Activated T-cell treated with anti-CD3 and anti-CD28 coated beads for 1 hour (primary cell): ENCODE results near the gene CTRB1.
"Not testable (repeated sequence)": the region's sequence is repeated elsewhere in the genome, so short reads cannot be mapped to it uniquely, and the experiment has no call there.

ENCODE experiments used
- DNase-seq: peaks from one replicate; pipeline ENCODE4 v3.0.0-alpha.2; 2020; ENCODE audit warnings: low read depth

Gene CTRB1

DNA sequence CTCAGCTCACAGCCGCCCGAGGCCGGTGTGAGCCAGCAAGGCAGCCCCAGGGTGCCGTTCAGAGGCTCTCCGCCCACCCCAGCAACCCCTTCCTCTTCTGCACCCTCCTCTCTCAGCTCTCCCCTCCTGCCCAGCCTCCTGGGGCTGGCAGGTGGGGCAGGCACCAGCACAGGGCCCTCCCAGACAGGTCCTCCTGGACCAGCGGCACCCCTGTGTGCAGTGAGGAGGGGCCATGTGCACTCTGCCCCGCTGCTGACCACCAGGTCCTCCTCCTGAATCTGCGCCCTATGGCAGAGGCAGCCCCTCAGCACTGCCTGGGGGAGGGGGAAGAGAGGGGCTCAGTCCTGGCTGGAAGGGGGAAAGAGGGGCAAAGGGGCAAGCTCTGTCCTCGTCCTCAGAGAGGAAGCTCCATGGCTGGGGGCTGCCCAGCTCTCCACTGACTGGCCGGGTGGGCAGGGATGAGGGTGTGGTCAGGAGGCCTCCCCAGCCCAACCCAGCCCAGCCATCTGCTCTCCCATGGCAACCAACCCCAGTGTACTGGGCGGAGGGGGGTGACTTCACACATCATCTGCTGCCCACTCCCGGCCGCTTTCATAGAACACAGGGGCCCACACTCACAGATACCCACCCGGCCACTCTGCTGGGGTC lies 38.0 kb downstream of the CTRB1 start:
- DNase-seq, result no peak

DNA sequence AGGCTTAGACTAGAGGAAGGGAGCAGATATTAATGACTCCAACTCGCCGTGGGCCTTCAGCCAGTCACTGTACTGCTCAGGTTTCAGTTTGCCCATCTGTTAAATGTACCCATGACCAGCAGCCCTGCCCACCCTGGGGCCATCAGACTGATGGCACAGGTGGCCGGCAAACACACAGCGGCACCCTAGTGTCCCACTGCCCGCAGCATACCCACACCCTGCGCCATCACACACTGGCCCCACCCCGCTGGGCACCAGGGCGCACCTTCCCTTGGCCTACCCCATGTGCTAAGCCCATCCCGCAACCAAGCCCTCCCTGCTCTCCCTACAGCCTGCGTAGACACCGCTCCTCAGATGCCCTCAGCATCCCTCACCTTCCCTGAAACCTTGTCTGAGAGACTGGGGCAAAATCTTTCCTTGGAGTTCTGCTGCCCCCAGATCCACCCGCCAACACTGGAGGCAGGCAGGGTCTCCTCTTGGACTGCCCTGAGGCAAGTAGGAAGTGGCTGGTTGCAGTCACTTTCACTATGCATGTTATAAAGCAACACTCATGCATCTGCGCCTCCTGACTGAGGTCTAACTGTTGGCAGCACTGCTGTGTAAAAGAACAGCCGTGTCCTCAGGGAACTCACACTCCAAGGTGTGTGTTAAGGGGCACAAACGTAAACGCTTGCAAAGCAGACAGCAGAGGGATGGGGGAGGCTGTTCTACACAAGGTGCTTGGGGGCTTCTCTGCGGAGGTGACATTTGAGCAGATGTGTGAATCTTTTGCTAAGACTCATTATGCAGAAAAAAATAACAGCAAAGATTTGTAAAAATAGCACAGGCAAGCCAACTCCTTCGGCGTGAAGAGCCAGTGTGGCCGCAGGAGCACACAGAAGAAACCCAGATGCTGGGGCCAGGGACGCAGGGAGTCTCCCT lies 39.4 kb downstream of the CTRB1 start:
- DNase-seq, result no peak

DNA sequence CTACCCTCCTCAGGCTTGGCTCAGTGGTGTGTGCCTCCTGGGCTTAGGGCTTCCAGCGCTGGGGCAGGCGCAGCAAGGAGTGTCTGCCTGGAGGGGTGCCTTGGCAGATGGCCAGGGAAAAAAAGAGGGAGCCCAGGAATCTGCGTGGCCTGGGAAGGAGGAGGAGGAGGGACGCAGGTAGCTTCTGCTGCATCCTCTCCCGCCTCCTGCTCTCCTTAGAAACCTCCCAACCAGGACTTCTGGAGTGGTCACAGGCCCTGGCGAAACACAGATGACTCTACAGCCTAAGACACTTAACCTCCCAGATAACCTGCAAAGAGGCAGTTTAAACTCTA lies 40.0 kb downstream of the CTRB1 start:
- DNase-seq, result no peak

DNA sequence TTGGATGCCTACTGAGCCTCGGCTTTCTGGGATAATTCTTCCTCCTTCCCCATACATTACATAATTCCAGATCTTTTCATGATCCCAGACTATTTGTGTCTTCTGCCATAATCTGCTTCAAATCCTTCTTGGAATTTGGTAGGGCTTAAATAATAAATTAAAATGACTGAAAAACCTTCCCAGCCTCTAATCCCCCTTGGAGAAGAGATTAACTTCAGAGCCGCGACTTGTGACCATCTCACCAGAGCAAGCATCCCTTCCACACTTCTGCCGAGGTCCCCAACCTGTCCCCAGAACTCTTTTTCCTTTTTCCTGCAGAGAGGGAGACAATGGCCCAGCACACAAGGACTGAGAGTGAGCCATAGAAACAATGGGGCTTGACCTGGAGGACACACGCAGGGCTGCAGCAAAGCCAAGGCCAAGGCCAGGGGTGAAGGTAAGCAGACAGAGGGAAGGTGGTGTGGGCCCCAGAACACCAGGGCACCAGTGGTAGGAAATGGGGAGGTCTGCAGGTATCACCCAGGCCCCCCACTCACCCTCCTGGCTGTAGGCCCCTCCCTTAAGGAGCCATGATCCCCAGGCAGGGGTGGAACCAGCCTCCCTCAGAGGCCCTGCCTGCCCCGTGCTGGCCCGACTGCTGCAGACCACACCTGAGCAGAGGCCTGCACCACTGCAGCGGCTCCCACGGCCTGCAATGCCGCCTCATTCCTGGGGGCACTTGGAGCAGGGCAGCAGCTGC lies 42.2 kb downstream of the CTRB1 start:
- DNase-seq, result no peak

DNA sequence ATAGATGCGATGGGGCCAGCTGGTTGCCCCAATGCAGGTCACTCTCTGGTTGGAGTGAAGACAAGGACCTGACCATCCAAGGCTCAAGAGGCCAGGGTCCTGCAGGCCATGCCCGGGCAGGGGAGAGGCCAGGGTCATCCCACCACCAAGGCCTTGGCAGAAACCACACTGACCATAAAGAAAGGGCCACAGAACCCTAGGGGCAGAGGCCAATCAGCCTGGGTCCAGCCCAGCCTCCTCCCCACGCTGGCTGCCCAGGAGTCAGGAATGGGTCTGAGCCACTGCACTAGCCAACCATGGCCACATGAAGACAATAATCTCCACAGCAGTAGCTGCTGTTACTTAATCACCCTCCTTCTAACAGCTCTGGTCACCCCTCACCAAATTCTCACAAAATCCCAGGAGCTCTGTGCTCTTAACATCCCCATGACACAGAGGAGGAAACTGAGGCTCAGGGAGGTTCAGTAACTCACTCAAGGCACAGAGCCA lies 42.8 kb downstream of the CTRB1 start:
- no peak for DNase-seq

DNA sequence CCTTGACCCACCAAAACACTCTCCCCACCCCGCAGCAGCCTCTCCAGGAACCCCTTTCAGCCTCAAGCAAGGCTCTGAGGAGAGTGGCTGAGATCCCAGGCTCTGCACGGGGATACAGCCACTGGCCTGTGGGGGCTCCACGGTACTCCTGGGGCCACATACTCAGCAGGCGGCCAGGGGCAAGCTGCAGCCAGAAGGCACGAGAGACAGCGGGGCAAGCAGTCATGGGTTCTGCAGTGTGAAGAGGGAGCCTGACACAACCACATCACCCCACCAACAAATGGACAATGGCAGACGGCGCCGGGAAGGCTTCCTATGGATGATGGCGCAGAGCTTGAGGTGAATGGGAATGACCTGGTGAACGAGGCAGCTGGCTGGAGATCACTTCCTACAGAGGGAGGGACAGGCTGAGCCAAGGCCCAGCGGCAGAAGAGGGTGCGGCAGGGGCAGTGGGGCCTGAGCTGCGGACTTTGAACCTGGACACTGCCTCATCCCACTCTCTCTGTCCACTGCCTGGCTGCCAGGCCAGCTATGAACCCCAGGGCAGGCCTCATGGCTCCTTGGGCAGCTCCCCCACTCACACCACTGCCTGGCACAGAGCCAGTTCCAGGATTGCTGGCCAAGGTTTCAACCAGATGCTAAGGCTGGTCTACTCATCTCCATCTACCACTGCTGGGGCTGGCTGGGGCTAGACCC lies 43.5 kb downstream of the CTRB1 start:
- no peak for DNase-seq

DNA sequence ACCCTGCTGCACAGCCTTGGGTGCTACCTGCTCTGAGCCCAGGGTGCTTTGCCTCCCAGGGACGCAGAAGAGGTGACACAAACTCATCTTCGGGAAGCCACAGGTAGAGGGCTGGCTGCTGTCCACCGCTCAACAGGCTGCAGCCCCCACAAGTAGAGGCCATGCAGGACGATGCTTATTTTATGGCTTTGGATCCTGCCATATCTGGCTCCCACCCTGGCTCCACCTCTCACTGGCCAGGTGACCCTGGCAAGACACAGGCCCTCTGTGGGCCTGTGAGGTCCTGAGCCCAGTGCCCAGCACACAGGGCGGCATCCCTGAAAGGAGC lies 44.0 kb downstream of the CTRB1 start:
- no peak for DNase-seq

DNA sequence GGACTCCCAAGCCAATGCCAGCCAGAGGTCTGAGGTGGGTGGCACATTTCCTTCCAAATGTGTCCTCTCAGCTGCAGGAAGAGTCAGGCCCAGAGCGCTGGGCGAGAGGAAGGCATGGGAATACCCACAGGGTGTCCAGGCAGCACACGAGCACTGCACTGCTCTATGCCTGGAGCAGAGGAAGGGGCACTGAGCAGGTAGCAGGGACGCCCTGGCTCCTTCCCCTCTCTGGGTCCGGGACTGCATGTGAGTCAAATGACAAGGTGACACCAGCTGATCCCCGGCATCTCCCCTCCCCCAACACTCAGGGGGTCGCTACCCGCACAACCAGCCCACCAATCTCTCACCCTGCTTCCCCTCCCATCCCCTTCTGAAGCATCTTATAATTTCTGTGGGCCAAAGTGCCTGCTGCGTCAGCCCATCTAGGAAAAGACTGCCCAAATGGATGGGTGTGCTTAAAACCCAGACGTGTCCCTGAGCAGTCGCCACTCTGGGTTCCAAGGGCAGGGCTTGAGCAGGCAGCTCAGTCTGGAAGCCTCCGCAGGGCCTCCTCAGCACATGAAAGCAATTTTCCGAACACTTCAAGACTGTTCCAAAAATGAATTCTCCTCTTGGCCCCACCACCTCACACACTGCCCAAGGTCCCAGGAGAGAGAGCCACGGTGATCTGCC lies 44.6 kb downstream of the CTRB1 start:
- no peak for DNase-seq

DNA sequence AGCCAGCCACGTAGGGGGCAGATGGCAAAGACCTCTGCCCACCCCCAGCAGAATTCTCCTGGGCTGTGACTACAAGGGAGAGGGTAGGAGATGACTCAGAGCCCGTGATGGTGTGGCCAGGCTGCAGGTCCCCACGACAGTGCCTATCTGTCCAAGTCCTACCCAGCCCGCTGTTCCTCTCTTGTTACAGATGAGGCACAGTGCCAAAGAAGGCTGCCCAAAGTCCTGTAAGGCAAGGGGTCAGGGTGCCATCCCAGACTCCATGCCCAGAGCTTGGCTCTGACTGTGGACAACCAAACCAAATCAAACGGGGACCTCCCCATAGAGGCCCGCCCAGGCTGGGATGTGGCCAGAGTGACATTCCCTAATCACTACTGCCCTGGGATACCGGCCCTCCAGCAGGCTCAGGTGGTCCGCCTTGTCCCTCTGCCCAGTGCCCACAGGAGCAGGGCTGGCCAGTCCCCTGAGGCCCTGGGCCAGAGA lies 45.2 kb downstream of the CTRB1 start:
- DNase-seq, result no peak

DNA sequence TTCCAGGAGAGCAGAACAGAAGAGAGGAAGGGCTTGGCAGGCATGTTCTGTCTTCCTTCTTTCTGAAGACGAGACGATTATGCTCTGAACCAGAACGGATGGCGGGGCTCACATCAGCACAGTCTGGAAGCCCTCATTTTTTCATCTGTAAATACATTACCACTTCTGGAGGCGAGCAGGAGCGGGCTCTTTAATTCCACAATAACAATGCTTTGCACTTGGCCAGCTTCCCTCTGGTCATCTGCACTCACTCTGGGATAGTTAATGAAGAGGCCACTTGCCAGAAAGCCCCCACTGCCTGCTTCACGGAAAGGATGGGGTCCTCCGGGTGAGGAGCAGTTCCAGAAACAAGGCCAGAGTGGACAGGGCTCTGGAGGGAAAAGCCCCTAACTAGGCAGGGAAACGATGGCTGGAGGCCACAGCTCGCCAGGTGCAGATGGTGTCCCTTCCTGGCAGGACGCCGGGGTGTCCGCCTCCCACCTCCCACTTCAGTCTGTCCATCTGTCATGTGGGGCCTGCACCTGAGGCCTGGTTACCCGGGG lies 45.7 kb downstream of the CTRB1 start:
- no peak for DNase-seq

DNA sequence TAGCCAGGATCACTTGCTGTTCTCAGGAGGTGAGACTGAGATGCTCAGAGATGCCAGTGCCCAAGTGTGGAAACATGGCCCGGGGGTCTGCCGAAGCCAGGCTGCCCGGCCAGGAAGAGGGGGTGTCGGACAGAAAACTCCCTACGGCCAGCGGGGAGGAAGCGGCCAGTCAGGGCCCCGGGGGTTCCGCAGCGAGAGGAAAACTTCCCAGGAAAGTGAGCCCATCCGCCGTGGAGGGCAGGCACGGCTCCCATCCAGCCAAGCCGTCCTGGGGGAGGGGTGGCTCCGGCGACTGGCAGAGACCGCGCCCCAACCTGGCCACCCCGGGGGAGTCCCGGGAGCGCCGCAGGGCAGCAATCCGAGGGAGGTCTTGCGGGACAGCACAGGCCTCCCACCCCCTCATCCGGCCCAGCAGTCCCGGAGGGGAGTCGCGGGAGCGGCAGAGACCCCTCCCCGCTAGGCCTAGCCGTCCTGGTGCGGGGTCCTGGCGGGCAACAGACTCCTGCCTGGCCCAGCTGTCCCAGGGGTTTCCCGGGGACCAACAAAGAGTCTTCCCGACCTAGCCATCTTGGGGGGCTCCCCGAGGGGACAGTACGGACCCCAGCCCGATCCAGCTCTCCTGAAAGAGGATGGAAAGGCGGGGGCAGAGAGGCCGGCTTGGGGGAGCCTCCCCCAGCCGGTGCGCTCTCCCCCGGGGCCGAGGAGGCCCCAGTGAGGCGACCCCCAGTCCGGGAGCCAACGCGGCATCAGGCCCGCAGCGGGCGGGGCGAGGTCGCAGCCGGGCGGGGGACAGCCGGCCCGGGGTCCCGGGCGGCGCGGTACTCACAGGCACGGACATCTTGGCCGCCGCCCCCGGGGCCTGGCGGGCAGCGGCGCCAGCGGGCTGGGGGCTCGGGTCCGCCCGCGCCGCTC lies 46.5 kb downstream of the CTRB1 start:
- DNase-seq, result no peak

DNA sequence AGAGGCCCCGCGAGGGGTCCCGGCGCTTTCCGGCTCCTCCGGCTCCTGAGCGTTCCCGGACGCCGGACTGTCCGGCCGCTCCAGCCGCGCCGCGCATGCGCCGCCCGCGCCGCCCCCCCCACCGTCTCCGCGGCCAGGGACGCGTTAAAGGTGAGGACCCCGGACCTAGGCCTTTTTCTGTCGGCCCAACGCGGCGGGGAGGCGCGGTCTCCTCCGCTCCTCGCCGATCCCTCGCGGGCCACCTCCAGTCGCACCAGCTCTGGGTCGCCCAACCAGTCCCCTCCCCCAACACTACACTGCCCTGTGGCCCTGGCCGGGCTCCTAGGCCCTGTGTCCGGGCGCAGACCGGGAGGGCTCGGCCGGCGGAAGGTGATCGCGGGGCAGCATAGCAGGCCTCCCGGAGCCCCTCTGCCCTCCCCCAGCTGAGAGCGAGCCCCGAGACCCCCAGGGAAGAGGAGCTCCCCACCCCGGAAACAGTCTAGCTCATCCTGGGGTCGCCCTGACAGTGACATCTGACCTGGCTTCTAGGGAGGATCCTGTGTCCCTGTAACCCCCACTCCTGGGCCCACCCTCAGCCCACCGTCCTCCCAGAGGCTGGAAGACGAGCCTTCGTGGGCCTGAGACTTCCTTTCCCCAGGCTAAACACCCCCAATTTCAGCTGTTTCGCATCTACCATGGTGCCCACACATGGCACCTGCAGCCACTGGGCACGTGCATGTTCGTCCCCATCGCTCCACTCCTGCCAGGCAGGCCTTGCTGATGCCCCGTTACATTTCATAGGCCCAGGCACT lies 47.3 kb downstream of the CTRB1 start:
- no peak for DNase-seq

DNA sequence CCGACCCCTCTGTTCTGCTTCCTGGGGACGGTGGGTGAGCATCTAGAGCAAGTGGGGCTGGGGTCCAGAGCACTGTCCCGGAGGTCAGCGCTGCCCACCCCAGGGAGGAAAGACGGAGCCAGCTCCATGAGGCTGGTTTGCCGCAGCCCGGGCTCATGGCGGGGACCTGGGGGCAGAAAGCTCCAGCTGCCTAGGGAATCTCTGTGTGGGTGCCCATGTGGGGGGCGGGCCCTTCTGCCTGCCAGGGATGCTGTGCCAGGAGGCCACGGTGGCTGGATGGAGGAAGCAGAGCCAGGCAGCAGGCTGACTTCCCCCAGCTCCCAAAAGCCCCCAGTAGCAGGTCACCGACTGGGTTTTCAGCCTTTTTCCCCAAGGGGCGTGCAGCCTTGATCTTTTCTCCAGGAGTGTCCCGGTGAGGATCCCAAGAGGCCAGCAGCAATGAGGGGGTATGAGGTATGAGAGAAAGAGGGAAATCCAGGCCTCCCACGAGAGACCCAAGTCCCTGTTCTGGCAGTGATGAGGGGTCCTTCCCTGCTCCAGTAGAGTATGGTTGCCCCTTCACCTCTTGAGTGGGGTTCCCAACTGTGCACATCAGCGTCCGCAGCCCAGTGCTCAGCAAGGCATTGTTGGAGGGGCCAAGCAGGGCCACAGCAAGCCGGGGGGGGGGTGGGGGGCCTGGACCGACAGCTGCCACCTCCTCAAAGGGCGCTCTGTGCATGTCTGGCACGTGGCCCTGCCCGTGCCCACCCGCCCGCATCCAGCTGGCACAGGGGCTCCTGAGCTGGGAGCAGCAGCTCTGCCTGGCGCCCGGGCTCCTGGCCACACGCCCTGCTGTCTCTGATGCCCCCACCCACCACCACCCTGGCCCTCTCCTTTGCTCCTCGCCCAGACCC lies 48.2 kb downstream of the CTRB1 start:
- no peak for DNase-seq

DNA sequence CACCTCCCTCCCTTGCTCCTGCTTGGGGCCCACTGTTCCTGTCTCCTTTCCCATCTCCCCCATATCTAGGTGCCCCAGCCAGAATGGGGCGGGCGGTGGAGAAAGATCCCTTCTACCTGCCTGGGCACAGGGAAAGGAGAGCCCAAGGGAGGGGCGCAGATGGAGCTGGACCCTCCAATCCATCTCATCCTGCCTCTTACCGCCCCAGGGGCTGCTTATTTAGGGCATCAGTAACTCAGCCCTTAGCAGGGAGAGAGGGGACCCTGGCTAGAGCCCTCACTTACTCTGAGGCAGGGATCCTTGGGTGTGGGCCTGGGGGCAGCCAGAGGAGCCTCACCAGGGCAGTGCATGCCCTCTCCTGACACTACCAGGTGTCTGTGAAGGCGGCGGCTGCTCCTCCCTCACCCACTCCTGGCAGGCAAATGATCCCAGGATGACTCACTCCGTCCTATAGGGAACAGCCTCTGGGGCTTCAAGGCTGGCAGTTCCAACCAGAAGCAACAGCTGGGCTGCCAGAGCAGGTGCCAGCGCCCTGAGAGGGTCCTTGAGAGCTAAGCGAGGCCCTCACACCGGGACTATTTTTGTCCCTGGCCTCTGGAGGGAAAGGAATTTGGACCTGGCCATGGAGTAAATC lies 49.0 kb downstream of the CTRB1 start:
- no peak for DNase-seq

DNA sequence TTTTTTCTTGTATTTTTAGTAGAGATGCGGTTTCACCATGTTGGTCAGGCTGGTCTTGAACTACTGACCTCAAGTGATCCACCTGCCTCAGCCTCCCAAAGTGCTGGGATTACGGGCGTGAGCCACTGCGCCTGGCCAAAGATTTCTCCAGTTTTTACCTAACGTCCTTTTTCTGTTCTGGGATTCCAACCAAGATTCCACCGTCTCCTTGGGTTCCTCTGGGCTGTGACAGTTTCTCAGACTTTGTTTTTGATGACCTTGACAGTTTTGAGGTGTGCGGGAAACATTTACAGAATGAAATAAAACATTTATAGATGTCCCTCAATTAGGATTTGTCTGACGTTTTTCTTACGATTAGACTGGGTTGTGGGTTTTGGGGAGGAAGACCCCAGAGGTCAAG lies 50.6 kb downstream of the CTRB1 start:
- not testable (repeated sequence) for DNase-seq

DNA sequence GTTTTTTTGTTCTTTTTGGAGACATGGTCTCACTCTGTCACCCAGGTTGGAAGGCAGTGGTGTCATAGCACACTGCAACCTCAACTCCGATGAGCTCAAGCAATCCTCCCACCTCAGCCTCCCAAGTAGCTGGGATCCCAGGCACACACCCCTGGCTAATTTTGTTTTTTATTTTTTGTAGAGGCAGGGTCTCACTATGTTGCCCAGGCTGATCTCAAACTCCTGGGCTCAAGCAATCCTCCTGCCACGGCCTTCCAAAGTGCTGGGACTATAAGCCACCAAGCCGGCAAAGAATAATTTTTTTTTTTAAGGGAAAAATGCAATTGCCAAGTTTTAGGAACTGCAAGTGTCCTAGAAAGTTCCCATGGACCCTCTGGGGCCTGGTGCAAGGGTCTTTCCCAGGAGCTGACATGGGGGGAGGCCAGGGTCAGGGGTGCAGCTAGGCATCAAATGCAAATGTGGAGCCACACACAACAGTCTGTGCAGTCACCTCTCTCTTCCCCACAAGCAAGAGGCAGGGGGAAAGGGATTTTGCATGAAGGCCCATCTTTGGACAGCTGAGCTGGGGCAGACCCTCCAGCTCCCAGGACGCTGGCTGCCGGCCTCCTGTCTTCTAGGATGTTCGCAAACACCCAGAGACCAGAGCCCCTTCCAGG lies 52.8 kb downstream of the CTRB1 start:
- no peak for DNase-seq

DNA sequence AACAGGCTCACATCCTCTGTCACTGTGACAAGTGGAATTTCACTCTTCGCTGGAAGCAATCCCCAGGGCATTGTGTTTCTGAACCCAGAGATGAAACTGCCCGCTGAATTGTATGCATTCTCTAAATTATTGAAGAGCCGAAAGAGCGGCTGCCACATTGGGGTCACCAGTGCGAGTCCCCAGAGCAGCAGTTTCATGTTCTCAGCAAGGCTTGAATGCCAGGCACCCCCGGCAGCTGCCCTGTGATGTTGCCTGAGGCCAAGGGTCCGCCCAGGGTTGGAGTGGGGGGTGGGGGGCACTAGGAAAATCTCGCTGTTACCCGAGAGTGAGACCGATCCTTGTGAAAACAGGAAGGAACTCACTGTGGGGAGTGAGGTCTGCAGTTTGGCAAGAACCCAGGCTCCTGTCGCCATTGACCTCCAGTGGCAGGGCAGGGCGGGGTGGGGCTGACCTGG lies 53.3 kb downstream of the CTRB1 start:
- no peak for DNase-seq
